Muscle layer of duodenum (tissue), 2 donors: Measurements from ENCODE around the gene IFITM5.
"Not testable (repeated sequence)": the region's sequence is repeated elsewhere in the genome, so short reads cannot be mapped to it uniquely, and the experiment has no call there.

ENCODE experiments used
- H3K27ac ChIP-seq: one replicate; pipeline ENCODE4 v1.7.0; 2013; ENCODE audit warnings: mild to moderate bottlenecking, low read length
- H3K27me3 ChIP-seq: one replicate; pipeline ENCODE4 v1.7.0; 2013; ENCODE audit warnings: low read depth, mild to moderate bottlenecking, control low read depth, low read length
- H3K36me3 ChIP-seq, 2 donors: one replicate each; pipeline ENCODE4 v1.7.0; 2013; ENCODE audit warnings: low read length in 2 of 2, control low read depth in 1 of 2, mild to moderate bottlenecking in 1 of 2; ENCODE audit not compliant: insufficient read depth in 2 of 2, control insufficient read depth in 1 of 2
- H3K4me1 ChIP-seq, 2 donors: one replicate each; pipeline ENCODE4 v1.7.0; 2013; ENCODE audit warnings: low read length in 2 of 2, mild to moderate bottlenecking in 2 of 2, control low read depth in 1 of 2, moderate library complexity in 1 of 2; ENCODE audit not compliant: insufficient read depth in 2 of 2, control insufficient read depth in 1 of 2
- H3K4me3 ChIP-seq, 2 donors: one replicate each; pipeline ENCODE4 v1.7.0; 2013; ENCODE audit warnings: low read length in 2 of 2, low read depth in 1 of 2, mild to moderate bottlenecking in 1 of 2
- H3K9me3 ChIP-seq, 2 donors: one replicate each; pipeline ENCODE4 v1.7.0; 2013; ENCODE audit warnings: low read length in 2 of 2, control low read depth in 1 of 2, mild to moderate bottlenecking in 1 of 2; ENCODE audit not compliant: control insufficient read depth in 1 of 2
- donor health status: healthy.

The IFITM5 gene

GRCh38 chr11:289712-290620, 9.4 kb downstream of the IFITM5 start:
- Histone ChIP-seq H3K27me3 (no peaks in the 10 kb centered on the region), H3K4me3 (peak overlapping the region in 1 of 2 donors; percentile 41), H3K27ac (no peak overlapping the region), H3K4me1 (peaks cover 0 to 13% of the 10 kb centered on the region in 2 donors), H3K36me3 (peaks cover 0 to 10% of the 10 kb centered on the region in 2 donors), H3K9me3 (no peaks in the 10 kb centered on the region)

GRCh38 chr11:289398-289711, 10.0 kb downstream of the IFITM5 start:
- Histone ChIP-seq H3K36me3 (peaks cover 0 to 10% of the 10 kb centered on the region in 2 donors), H3K27me3 (no peaks in the 10 kb centered on the region), H3K9me3 (no peaks in the 10 kb centered on the region), H3K4me1 (peaks cover 0 to 13% of the 10 kb centered on the region in 2 donors), H3K4me3 (peak overlapping the region in 1 of 2 donors; percentile 41), H3K27ac (no peak overlapping the region)

DNA sequence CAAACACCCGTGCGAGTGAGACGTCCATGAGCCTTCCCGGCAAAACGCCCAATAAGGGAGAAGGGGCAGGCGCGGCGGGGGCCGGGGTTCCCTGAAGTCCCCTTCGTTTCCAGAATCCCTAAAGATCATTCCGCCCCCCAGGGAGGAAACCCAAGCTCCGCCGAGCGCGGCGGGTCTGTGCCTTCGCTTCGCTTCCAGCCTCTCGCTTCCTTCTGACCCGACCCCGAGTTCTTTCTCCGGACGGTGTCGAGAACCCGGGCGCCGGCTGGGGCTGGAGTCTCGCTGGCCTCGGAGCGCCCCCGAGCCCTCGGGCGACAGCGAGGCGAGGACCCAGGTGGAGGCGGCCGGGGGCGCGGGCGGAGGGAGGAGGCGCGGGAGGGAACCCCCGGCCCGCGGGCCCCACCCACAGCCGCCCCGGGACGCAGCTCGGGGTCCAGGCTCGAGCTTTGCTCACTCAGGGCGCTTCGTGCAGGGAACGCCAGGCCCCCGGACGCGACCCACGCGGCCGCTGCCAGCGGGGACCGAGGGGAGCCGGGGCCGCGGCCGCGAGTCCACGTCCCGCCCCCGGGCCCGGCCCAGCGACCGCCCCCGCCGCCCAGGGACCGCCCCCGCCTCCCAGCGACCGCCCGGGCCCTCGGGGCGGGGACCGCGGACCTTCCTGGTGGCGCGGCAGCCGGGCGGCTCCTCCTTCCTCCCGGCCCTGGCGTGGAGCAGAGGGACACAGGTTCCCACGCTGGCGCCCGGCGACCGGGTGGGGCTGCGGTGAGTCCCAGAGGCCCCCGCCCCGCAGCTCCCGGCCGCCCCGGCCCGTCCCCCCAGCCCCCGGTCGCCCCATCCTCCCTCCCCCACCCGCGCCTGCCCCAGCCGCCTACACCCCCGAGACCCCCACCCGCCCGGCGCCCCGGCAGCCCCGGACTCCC, 10.6 kb downstream of the IFITM5 start, which contains the start of gene PGGHG:
PGGHG (plus strand) TSS at position 649 of the 920 bp plus-strand sequence. CDS start 691 bp downstream, outside the sequence.
- H3K27me3 ChIP-seq, result no peaks in the 10 kb centered on the region
- H3K4me3 ChIP-seq, result peak within 1 kb of the TSS; percentile 52 to 73
- peaks cover 0 to 5% of the 10 kb centered on the region in 2 donors for H3K36me3 ChIP-seq
- H3K9me3 ChIP-seq, result no peaks in the 10 kb centered on the region
- H3K4me1 ChIP-seq, result peaks cover 0 to 13% of the 10 kb centered on the region in 2 donors
- H3K27ac ChIP-seq, result peak within 1 kb of the TSS; percentile 72

DNA sequence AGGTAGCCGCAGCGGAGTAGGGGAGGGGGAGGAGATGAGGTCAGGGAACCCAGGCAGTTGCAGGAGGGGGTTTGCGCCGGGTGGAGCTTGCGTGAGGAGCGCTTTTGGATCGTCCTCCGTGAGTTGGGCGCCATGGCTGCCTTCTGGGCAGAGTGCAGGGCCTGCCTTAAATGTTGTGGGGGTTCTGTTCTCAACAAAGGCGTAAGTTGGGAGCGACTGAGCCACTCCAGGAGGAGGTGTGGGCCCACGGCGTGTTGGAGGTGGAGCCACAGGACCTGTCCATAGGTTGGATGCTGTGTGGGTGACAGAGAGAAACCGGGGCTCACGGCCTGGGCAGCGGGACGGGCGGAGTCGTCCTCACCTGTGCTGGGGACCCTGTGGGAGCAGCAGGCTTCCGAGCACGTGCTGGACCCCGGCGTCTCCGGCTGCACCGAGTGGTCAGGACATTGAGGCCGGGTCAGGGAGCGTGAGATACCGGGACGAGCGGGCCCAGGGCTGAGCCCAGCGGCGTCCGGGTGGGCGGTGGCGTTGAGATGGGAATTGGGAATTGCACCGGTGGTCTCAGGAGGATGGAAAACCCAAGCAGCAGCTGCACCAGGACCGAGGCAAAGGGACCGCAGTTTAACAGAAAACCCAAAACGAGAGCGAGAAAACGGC, 11.4 kb downstream of the IFITM5 start:
- Histone ChIP-seq H3K4me1 (peaks cover 0 to 13% of the 10 kb centered on the region in 2 donors), H3K27ac (peak overlapping the region; percentile 72), H3K4me3 (peak overlapping the region; percentile 52 to 73), H3K9me3 (no peaks in the 10 kb centered on the region), H3K36me3 (no peaks in the 10 kb centered on the region), H3K27me3 (peaks cover 1% of the 10 kb centered on the region)

DNA sequence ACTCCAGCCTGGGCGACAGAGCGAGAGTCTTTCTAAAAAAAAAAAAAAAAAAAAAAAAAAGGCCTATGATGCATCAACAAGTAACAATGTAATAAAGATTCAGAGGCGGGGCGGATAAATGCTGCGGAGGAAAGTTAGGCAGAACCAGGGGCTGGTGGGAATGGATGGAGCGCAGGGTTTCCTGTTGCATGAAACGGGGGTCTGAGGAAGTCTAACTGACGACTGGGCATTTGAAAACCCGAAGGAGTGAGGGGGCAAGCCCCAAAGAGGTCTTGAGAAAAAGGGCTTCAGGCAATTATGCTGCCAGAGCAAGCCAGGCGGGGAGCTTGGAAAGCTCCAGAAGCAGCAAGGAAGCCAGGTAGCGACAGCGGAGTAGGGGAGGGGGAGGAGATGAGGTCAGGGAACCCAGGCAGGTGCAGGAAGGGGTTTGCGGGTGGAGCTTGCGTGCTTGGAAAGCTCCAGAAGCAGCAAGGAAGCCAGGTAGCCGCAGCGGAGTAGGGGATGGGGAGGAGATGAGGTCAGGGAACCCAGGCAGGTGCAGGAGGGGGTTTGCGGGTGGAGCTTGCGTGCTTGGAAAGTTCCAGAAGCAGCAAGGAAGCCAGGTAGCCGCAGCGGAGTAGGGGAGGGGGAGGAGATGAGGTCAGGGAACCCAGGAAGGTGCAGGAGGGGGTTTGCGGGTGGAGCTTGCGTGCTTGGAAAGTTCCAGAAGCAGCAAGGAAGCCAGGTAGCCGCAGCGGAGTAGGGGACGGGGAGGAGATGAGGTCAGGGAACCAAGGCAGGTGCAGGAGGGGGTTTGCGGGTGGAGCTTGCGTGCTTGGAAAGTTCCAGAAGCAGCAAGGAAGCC, 12.1 kb downstream of the IFITM5 start:
- H3K9me3 ChIP-seq, H3K27me3 ChIP-seq, H3K36me3 ChIP-seq: not testable (repeated sequence)
- peaks cover 0 to 13% of the 10 kb centered on the region in 2 donors for H3K4me1 ChIP-seq
- H3K27ac ChIP-seq, result peak overlapping the region; percentile 72
- H3K4me3 ChIP-seq, result peak overlapping the region in 1 of 2 donors; percentile 73

DNA sequence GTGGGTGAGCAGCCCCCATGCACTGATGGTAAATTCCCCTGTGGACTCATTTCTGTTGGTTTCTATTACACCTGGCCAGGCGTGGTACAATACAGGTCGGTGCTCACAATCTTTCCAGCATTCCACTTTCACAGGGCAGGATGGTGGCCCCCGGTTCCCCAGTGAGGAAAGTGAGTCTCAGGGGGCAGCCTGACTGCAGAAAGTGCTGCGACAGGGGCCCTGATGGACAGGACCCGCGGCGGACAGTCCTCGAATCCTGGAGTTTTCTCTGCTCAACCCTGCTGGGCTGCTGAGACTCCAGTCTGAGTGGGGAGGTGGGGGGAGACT, 13.5 kb downstream of the IFITM5 start:
- H3K27ac ChIP-seq, result no peak overlapping the region
- peaks cover 22% of the 10 kb centered on the region for H3K27me3 ChIP-seq
- no peaks in the 10 kb centered on the region for H3K36me3 ChIP-seq
- H3K4me3 ChIP-seq, result no peak overlapping the region
- peaks cover 0 to 21% of the 10 kb centered on the region in 2 donors for H3K4me1 ChIP-seq
- no peaks in the 10 kb centered on the region for H3K9me3 ChIP-seq

GRCh38 chr11:285021-285893, 14.1 kb downstream of the IFITM5 start:
- Histone ChIP-seq H3K4me1 (peaks cover 0 to 27% of the 10 kb centered on the region in 2 donors), H3K4me3 (no peak overlapping the region), H3K27ac (no peak overlapping the region), H3K36me3 (no peaks in the 10 kb centered on the region), H3K27me3 (peaks cover 28% of the 10 kb centered on the region), H3K9me3 (no peaks in the 10 kb centered on the region)

GRCh38 chr11:284105-285020, 15.0 kb downstream of the IFITM5 start:
- Histone ChIP-seq H3K27ac (no peak overlapping the region), H3K27me3 (peaks cover 34% of the 10 kb centered on the region)

GRCh38 chr11:283405-284104, 15.8 kb downstream of the IFITM5 start:
- H3K27ac ChIP-seq, result no peak overlapping the region
- H3K27me3 ChIP-seq, result peaks cover 37% of the 10 kb centered on the region
- no peak overlapping the region for H3K4me3 ChIP-seq
- no peaks in the 10 kb centered on the region for H3K36me3 ChIP-seq
- no peaks in the 10 kb centered on the region for H3K9me3 ChIP-seq
- H3K4me1 ChIP-seq, result peaks cover 0 to 38% of the 10 kb centered on the region in 2 donors

More at GRCh38 chr11:284105-285020, 15.0 kb downstream of the IFITM5 start:
- Histone ChIP-seq H3K9me3 (no peaks in the 10 kb centered on the region), H3K4me1 (peaks cover 0 to 31% of the 10 kb centered on the region in 2 donors), H3K4me3 (no peak overlapping the region), H3K36me3 (no peaks in the 10 kb centered on the region)
